ENCODE data around the gene ADAM19.

Gene ADAM19

DNA sequence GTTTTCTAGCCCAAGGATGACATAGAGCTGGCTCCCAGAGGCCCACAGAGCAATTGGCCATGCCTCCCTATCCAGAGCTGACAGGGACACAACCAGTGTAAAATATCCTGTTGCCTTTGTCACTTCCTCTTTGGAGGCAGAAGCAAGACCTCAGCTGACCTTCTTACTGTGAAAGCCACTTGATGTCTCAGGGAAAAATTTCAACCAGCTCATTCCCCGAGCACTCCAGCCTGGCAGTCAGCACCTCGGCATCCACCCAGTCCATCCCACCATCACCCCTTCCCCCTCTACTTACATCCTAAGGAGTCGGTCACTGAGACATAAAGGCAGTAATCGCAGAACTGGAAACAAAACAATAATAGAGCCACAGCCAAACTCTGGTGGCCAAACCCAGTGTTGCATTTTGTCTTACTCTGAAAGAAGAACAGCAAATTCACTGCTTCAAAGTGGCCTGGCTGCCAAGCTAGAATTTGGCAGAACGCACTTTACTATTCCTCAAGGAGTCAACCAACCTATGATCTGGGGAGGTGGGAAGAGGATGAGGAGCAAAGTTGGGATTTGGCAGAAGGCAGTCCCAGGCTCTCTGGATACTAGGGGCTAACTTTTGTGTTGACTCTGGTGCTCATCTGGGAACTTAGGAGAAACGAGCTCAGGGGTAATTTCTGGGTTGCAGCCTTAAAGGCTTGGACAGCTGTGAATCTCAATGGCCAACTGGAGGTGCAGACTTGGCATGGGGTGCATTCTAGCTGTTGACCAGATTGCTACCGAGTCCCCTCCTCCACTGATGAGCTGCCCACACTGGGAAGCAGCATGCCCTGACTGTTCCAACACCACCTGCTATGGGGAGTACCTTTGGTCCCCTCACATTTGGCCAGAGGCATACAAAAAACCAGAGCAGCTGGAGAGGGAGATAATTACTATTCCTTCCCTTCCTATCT is 101.9 kb downstream of the ADAM19 start:
- peak; percentile 31 for DNase-seq (ENCODE audit: low read depth)
- TF ChIP-seq MYC (IDR thresholded peaks at IDR 0.05; ENCODE audit: low read depth, low read length), result no peak
- TF ChIP-seq, protein P1, sequence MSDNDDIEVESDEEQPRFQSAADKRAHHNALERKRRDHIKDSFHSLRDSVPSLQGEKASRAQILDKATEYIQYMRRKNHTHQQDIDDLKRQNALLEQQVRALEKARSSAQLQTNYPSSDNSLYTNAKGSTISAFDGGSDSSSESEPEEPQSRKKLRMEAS (IDR thresholded peaks at IDR 0.05; ENCODE audit: low read depth, low read length), result no peak
- TF ChIP-seq, protein P2, sequence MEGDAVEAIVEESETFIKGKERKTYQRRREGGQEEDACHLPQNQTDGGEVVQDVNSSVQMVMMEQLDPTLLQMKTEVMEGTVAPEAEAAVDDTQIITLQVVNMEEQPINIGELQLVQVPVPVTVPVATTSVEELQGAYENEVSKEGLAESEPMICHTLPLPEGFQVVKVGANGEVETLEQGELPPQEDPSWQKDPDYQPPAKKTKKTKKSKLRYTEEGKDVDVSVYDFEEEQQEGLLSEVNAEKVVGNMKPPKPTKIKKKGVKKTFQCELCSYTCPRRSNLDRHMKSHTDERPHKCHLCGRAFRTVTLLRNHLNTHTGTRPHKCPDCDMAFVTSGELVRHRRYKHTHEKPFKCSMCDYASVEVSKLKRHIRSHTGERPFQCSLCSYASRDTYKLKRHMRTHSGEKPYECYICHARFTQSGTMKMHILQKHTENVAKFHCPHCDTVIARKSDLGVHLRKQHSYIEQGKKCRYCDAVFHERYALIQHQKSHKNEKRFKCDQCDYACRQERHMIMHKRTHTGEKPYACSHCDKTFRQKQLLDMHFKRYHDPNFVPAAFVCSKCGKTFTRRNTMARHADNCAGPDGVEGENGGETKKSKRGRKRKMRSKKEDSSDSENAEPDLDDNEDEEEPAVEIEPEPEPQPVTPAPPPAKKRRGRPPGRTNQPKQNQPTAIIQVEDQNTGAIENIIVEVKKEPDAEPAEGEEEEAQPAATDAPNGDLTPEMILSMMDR (IDR thresholded peaks at IDR 0.05; ENCODE audit: low read depth, low read length), result no peak
- TF ChIP-seq POLR2A (IDR thresholded peaks at IDR 0.05; ENCODE audit: extremely low read depth, insufficient read length), result no peak
- H3K4me3 ChIP-seq (ENCODE audit: low read depth, low read length), result no peak overlapping the region

DNA sequence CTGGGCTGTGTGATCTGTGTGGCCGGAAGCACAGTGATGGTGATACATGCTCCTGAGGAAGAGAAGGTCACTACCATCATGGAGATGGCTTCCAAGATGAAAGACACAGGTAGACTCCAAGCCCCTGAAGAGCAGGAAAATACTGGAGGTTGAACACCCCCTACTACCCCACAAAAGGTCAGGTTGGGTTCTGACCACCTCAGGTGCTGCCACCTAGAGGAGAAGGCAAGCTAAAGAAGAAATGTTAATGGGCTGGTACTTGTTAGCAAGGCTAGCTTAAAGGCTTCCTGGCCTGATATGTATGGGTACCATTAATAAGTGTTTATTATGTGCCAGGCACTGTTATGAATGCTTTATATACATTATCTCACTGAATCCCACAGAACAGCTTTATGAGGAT is 103.9 kb downstream of the ADAM19 start:
- peak; percentile 42 for DNase-seq (ENCODE audit: low read depth)
- no peak overlapping the region for H3K4me3 ChIP-seq (ENCODE audit: low read depth, low read length)
- TF ChIP-seq, protein P2 (IDR thresholded peaks at IDR 0.05; ENCODE audit: low read depth, low read length), result peak; percentile 44
- TF ChIP-seq, protein P1 (IDR thresholded peaks at IDR 0.05; ENCODE audit: low read depth, low read length), result no peak

DNA sequence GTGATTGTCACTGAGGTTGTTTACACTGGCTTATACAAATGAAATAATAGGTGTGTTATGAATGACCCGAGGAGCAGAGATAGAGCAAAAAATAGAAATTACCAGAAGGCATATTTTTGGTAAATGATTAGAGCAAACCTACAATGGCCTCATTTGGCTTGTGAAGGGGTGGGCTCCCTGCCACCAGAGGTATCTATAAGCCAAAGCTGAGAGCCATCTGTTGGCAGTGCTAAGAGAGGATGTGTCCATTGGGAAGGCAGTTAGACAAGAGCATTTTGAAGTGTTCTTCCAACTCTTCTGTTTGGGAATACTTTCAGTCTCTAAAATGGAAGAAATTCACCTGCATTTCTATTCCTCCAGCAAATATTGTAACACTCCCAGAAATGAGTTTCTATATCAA is 104.9 kb downstream of the ADAM19 start:
- TF ChIP-seq POLR2A (IDR thresholded peaks at IDR 0.05; ENCODE audit: extremely low read depth, insufficient read length) (no peak), MYC (IDR thresholded peaks at IDR 0.05; ENCODE audit: low read depth, low read length) (no peak)
- TF ChIP-seq, protein P1 (IDR thresholded peaks at IDR 0.05; ENCODE audit: low read depth, low read length), result no peak
- TF ChIP-seq, protein P2 (IDR thresholded peaks at IDR 0.05; ENCODE audit: low read depth, low read length), result no peak
- no peak for DNase-seq (ENCODE audit: low read depth)
- no peak overlapping the region for H3K4me3 ChIP-seq (ENCODE audit: low read depth, low read length)

DNA sequence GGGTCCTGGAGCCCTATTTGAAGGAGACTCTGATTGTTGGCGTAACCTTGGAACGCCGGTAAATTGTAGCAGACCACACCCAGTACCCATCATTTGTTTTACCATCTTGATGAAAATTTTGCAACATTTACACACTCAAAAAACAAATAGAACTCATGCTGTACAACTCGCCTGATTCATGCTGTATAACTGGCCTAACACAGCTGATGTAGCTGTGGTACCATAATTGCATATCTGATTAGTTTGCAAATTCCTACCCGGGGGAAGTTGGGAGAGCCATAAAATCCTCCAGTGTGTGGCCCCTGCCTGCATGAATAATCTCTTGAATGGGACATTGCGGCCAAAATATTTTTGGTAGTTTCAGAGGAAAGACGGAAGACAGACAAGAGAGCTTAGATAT is 105.9 kb downstream of the ADAM19 start:
- no peak for DNase-seq (ENCODE audit: low read depth)
- TF ChIP-seq POLR2A (IDR thresholded peaks at IDR 0.05; ENCODE audit: extremely low read depth, insufficient read length) (no peak), MYC (IDR thresholded peaks at IDR 0.05; ENCODE audit: low read depth, low read length) (no peak)
- TF ChIP-seq, protein P2 (IDR thresholded peaks at IDR 0.05; ENCODE audit: low read depth, low read length), result no peak
- TF ChIP-seq, protein P1 (IDR thresholded peaks at IDR 0.05; ENCODE audit: low read depth, low read length), result no peak
- H3K4me3 ChIP-seq (ENCODE audit: low read depth, low read length), result no peak overlapping the region

DNA sequence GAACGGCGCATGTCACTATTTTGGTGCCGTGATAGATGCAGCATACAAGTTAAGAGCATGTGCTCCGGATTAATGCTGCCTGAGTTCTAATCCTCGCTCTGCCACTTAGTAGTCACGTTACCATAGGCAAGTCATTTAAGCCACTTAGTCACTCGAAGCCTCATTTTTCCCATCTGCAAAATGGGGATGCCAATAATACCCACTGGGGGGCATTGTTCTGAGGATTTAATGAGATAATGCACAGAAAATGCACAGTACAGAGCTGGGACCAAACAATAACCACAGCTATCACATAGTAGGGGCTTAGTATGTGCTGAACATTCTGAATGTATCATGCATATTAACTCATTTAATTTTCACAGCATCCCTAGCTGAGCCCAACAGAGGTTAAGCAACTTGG is 106.5 kb downstream of the ADAM19 start:
- no peak for DNase-seq (ENCODE audit: low read depth)
- no peak for TF ChIP-seq POLR2A (IDR thresholded peaks at IDR 0.05; ENCODE audit: extremely low read depth, insufficient read length)
- TF ChIP-seq, protein P2 (IDR thresholded peaks at IDR 0.05; ENCODE audit: low read depth, low read length), result no peak
- TF ChIP-seq MYC (IDR thresholded peaks at IDR 0.05; ENCODE audit: low read depth, low read length), result no peak
- TF ChIP-seq, protein P1 (IDR thresholded peaks at IDR 0.05; ENCODE audit: low read depth, low read length), result no peak

More for the DNA sequence above, 106.5 kb downstream of the ADAM19 start:
- H3K4me3 ChIP-seq (ENCODE audit: low read depth, low read length), result no peak overlapping the region
